Measurements from ENCODE around the gene RAMP3. TPM values are rescaled to one million over a fixed set of nuclear protein-coding genes. Genes with fewer than 3 reads are reported as not detected.

RAMP3 gene
- total RNA-seq, 4 donors from 2014 or later = 31.6 to 117 (median 112) TPM

DNA sequence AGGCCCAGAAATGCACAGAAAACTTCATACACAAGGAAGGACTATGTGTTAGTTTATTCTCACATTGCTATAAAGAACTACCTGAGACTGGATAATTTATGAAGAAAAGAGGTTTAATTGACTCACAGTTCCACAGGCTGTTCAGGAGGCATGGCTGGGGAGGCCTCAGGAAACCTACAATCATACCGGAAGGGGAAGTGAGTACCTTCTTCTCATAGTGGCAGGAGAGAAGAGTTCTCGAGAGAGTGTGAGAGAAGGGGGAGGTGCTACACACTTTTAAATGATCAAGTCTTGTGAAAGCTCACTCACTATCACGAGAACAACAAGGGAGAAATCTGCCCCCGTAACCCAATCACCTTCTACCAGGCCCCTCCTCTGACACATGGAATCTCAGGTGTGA, 16.8 kb upstream of the RAMP3 start:
- 75% methylated on average over 4 of the region's 4 CpGs for WGBS, 2 donors
- Histone ChIP-seq H3K27ac (no peak overlapping the region), H3K4me3 (no peak overlapping the region), H3K27me3 (no peaks in the 10 kb centered on the region), H3K9me3 (no peaks in the 10 kb centered on the region), H3K36me3 (no peaks in the 10 kb centered on the region), H3K4me1 (peaks cover 0 to 4% (median 0%) of the 10 kb centered on the region in 4 donors)
- TF ChIP-seq EP300 (IDR thresholded peaks at IDR 0.05) = no peak
- TF ChIP-seq, protein P1, sequence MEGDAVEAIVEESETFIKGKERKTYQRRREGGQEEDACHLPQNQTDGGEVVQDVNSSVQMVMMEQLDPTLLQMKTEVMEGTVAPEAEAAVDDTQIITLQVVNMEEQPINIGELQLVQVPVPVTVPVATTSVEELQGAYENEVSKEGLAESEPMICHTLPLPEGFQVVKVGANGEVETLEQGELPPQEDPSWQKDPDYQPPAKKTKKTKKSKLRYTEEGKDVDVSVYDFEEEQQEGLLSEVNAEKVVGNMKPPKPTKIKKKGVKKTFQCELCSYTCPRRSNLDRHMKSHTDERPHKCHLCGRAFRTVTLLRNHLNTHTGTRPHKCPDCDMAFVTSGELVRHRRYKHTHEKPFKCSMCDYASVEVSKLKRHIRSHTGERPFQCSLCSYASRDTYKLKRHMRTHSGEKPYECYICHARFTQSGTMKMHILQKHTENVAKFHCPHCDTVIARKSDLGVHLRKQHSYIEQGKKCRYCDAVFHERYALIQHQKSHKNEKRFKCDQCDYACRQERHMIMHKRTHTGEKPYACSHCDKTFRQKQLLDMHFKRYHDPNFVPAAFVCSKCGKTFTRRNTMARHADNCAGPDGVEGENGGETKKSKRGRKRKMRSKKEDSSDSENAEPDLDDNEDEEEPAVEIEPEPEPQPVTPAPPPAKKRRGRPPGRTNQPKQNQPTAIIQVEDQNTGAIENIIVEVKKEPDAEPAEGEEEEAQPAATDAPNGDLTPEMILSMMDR (IDR thresholded peaks at IDR 0.05) = no peak
- no peak for TF ChIP-seq POLR2A (IDR thresholded peaks at IDR 0.05)
- no peak for DNase-seq (ENCODE audit: low spot score in 2 of 2)

DNA sequence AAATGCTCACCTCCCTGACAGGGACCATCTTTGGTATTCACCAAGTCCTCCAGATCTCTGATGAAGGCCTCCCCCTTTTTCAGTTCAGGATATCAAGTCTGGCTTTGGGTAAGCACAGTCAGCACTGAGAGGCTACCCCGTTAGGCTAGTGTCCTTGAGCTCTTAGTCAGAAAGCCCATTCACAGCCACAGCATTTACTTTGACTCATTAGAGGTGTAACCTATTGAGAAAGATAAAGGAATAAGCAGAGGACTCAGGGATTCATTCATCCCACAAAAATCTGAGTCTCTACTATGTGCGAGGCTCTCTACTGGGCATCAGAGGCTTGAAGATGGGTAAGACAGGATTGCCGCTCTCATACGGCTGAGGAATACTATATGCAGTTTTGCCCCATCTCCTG, 14.0 kb upstream of the RAMP3 start:
- Histone ChIP-seq H3K27ac (no peak overlapping the region), H3K36me3 (no peaks in the 10 kb centered on the region), H3K4me3 (no peak overlapping the region), H3K4me1 (no peaks in the 10 kb centered on the region), H3K27me3 (peaks cover 0 to 9% of the 10 kb centered on the region in 2 donors), H3K9me3 (no peaks in the 10 kb centered on the region)
- TF ChIP-seq EP300 (IDR thresholded peaks at IDR 0.05) (no peak), POLR2A (IDR thresholded peaks at IDR 0.05) (no peak)
- TF ChIP-seq, protein P1 (IDR thresholded peaks at IDR 0.05) = no peak
- 83 to 86% methylated on average over 4 of the region's 4 CpGs for WGBS, 2 donors
- no peak for DNase-seq (ENCODE audit: low spot score in 2 of 2)

DNA sequence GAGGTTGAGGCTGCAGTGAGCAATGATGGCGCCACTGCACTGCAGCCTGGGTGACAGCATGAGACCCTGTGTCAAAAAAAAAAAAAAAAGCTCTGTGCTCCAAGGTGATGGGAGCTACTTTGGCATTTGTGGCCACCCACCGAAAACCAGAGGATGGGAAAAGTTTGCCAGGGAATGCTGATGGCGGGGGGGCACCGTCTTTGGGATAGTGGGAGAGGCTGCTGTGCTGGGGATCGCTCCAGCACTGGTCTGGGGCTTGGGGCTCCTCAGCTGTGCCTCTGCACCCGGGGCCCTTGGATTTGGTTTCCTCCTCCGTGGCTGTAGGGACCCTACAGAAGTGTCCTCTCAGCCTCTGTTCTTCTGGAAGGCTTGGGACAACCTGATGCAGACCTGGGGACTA, 11.7 kb upstream of the RAMP3 start:
- H3K27ac ChIP-seq = no peak overlapping the region
- H3K4me1 ChIP-seq = no peaks in the 10 kb centered on the region
- TF ChIP-seq EP300 (IDR thresholded peaks at IDR 0.05) (no peak), POLR2A (IDR thresholded peaks at IDR 0.05) (no peak)
- H3K9me3 ChIP-seq = no peaks in the 10 kb centered on the region
- no peak overlapping the region for H3K4me3 ChIP-seq
- no peaks in the 10 kb centered on the region for H3K36me3 ChIP-seq
- 87 to 90% methylated on average over 7 of the region's 7 CpGs for WGBS, 2 donors
- DNase-seq (ENCODE audit: low spot score in 2 of 2) = no peak
- peaks cover 0 to 15% of the 10 kb centered on the region in 2 donors for H3K27me3 ChIP-seq

DNA sequence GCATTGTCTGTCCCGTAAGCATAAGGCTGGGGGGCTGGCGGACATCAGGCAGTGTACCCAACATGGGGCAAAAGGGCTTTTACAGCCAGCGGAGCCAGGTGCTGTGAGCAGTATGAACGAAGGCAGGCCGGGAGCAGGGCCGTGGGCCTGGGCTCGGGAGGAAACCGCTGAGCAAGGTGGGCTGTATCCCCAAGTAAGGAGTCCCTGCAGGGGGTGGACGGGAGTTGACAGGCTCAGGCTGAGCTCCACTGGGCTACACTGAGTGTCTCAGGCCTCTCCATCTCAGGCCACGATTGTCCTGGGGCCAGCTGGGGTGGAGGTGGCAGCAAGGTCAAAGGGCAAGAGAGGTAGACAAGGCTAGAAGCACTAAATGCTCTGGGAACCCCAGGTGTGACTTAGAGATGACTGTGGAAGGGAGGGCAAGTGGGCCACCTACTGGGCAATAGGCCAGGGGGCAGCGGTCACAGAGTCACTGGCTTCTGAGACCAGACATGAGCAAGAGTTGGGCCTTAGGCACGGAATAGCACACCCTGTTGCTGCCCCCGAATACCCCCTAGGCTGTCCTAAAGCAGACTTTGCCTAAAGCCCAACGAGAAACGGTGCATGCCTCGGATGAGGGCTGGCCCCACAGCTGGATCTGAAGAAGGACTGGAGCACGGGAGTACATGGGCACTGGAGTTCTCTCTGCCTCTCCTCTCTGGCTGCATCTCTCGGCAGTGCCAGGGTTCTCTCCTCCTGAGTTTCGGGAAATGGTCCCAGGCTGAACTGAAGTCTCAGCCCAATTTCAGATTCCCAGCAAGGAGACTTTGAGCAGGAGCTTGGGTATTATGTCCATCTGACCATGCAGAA, 10.8 kb upstream of the RAMP3 start:
- no peak overlapping the region for H3K4me3 ChIP-seq
- H3K4me1 ChIP-seq = no peaks in the 10 kb centered on the region
- 69 to 84% methylated on average over 18 to 19 of the region's 19 CpGs for WGBS, 2 donors
- no peak for DNase-seq (ENCODE audit: low spot score in 2 of 2)
- peaks cover 0 to 15% of the 10 kb centered on the region in 2 donors for H3K27me3 ChIP-seq
- TF ChIP-seq, protein P1 (IDR thresholded peaks at IDR 0.05) = no peak
- no peak for TF ChIP-seq POLR2A (IDR thresholded peaks at IDR 0.05)
- TF ChIP-seq EP300 (IDR thresholded peaks at IDR 0.05) = no peak
- H3K9me3 ChIP-seq = no peaks in the 10 kb centered on the region
- no peaks in the 10 kb centered on the region for H3K36me3 ChIP-seq
- H3K27ac ChIP-seq = no peak overlapping the region

DNA sequence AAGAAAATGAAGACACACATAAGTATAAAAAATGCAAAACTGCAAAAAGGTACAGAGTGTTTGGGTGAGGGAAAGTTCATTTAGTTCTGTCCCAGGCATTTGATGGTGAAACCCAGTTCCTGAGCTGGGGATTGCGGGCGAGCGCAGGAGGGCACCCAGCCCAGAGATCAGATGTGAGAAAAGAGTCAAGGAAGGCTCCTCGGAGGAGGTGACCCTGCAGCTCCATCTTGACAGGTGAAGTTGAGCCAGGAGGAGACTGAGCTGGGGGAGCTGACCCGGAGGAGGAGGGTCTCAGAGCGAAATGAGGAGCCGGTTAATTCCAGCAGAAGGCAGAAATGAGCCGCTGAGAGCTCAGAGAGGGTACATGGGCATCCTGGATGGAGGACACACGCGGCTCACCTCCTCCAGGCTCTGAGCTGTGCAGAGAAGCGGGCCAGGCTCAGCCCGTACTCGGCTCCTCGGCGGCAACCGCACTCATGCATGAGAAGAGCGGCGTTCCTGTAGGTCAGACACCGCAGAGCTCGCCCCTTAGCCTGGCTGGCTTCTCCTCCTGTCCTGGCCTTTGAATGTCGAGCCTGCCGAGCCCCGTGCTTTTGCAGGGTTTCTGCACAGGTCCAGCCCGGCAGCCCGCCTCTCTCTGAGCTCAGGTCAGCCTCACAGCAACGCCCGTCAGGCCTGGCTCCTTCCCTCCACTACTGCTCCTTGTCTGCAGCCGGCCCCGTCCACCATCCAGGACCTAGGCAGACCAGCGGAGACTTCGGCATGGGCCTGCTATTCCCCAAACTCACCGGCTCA, 9.5 kb upstream of the RAMP3 start:
- no peaks in the 10 kb centered on the region for H3K4me1 ChIP-seq
- peaks cover 0 to 15% of the 10 kb centered on the region in 2 donors for H3K27me3 ChIP-seq
- WGBS, 2 donors = 51 to 55% methylated on average over 31 to 32 of the region's 32 CpGs
- H3K36me3 ChIP-seq = no peaks in the 10 kb centered on the region
- no peak for DNase-seq (ENCODE audit: low spot score in 2 of 2)
- H3K27ac ChIP-seq = no peak overlapping the region
- H3K9me3 ChIP-seq = no peaks in the 10 kb centered on the region
- TF ChIP-seq POLR2A (IDR thresholded peaks at IDR 0.05) (no peak), EP300 (IDR thresholded peaks at IDR 0.05) (no peak)
- TF ChIP-seq, protein P1 (IDR thresholded peaks at IDR 0.05) = no peak
- no peak overlapping the region for H3K4me3 ChIP-seq

All from tibial nerve (tissue), 4 donors.